HG03045 (cell line): ENCODE data around the gene TNIP1.

Experiments used
- ATAC-seq: cut with Tn5 transposase; IDR thresholded peaks from one replicate; pipeline ENCODE4 v1.9.1; 2021; ENCODE audit warnings: mild to moderate bottlenecking, moderate library complexity; ENCODE audit not compliant: unreplicated experiment

The TNIP1 gene

DNA sequence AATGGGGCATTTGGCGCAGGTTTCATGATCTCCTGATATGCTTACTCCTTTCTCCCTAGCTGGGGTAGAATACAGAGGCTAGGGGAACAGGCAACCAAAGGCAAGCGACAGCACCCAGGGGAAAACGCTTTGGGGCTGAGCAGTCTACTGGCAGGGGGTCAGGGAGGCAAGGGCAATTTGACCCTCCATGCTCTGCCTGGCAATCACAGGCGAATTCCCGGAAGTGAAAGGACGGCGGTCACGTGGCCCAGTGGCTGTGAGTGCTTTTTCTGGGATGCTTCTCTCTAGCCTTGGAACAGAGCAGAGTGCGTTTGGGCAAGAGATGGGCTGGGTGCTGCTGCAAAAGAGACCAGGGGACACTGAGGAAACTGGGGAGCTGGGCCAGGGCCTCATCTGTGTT, 54.7 kb downstream of the TNIP1 start:
- ATAC-seq: no peak

DNA sequence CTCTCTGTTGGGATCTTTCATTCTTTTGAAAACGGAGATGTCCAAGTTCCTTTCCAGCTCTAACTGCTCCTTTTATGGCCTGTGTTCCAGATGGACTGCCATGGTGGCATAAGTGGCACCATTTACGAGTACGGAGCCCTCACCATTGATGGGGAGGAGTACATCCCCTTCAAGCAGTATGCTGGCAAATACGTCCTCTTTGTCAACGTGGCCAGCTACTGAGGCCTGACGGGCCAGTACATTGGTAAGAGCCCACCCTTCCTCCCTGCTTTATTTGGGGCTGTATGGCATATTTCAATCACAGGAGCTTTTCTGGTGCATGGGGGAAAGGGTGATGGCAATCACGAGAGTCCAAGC, 55.6 kb downstream of the TNIP1 start:
- no peak for ATAC-seq

DNA sequence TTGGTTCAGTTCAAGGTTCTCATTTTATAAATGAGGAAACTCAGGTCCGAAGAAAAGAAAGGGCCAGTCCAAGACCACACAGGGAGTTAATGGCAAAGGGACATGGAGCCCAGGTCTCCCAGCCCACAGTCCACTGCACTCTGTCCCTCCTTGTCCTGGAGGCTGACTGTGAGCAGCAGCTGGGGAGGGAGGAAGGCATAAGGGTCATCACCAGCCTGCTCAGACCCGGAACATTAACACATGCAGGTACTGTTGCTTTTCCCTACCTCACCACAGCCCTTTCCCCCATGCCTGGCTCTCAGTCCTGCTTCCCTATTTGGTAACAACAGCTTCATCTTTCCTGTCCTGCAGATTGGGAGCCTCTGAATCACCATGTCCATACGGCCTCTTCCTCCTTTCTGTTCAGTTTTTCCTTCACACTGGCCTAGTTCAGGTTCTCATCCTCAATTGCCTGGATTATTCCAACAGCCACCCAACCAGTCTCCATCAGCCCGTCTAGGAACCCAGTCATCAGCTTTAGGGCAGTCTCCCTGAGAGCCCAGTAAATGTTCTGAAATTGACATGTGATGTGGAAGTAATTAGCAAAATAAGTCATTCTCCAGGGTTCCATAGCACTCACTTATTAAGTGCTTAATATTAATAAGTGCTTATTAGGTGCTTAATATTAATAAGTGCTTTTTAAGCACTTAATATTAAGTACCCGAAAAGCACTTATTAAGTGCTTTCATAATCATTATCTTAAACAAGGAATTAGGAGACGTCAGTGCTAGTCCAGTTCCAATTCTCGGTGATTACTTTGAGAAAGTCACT, 56.2 kb downstream of the TNIP1 start:
- ATAC-seq: no peak

DNA sequence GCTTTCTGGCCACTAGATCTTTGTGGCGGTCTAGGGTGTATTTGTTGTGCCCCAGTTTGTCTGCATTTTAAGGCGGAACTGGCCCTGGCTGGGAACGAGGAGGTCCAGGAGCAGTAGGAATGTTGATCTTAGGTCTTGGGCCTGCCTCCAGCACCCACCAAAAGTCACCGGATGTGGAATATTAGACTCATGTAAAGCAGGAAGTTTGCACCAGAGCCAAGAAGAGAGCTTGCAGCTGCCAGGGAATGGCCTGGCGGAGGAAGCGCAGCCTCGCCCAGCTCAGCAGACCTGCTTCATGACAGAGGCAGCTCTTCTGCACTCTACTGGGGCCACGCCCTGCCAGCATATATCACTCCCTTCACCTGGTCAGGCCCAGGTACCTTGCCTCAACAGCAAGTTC, 57.2 kb downstream of the TNIP1 start:
- ATAC-seq: no peak

- ATAC-seq: no peak
Observed at GRCh38 chr5:151023047-151023615, 57.7 kb downstream of the TNIP1 start.

GRCh38 chr5:151022511-151023018, 58.3 kb downstream of the TNIP1 start:
- ATAC-seq: no peak

DNA sequence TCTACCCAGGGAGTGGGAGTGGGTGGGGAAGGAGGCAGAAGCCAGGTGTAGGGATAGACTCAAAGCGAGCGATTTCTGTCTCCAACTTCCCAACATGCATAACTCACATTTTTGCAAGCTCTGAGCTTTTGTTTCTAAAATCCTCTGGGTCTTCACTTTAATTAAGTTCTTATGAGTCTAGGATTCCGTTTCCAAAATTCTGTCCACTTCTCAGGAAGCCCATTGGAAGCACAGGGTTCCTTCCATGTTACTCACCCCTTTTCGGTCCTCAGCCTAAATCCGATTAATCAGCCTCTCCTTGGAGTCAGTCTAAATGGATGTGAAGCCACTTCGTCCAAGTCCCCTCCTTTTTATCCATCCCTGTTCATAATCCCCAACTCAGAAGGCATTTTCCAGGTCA, 59.1 kb downstream of the TNIP1 start:
- ATAC-seq: no peak

DNA sequence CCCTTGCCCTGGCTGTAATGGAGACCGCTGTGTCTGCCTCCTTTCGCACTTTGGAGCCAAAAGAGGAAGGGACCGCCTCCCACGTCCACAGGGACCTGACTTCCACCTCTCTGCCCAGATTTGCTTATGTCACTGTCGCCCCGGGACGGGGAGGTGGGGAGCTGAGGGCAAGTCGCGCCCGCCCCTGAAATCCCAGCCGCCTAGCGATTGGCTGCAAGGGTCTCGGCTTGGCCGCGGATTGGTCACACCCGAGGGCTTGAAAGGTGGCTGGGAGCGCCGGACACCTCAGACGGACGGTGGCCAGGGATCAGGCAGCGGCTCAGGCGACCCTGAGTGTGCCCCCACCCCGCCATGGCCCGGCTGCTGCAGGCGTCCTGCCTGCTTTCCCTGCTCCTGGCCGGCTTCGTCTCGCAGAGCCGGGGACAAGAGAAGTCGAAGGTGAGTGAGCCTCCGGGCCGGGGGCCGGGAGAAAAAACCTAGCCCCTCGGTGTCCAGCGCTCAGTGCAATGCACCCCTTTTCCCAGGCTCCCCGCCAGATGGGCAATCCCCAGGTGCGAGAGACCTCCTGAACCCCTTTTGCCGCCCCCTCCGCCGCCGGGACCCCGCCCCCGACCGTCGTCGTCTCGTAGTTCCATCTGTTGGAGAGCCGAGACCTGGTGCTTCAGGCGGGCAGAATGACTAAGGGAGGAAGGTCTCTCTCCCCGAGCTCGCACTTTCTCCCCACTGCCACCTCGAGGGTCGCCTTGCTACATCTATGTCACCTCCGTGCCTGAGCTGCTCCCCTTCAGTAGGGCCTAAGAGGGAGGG, 60.3 kb downstream of the TNIP1 start, which contains the start of gene GPX3:
GPX3 (plus strand) TSS at position 288 of the 807 bp plus-strand sequence; CDS start at position 352, 64 bp downstream.
- peak; percentile 71 for ATAC-seq

DNA sequence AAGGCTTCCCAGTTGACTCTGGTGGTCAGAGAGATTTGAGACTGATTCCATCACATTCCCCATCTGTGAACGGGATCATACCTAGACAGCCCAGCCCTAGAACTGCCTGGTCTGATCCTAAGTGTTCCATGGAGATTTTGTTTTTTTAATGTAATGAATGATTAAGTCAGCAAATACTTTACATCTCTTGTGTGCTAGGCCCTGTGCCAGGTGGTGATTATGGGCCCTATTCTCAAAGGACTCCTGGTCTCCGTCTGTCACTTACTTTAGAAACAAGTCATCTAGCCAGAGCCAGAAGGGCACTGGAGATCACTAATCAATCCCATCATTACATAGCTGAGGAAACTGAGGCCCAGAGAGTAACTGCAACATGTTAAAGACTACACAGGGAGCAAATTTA, 61.5 kb downstream of the TNIP1 start:
- no peak for ATAC-seq

- no peak for ATAC-seq
Observed at GRCh38 chr5:151018846-151019245, 62.0 kb downstream of the TNIP1 start.

DNA sequence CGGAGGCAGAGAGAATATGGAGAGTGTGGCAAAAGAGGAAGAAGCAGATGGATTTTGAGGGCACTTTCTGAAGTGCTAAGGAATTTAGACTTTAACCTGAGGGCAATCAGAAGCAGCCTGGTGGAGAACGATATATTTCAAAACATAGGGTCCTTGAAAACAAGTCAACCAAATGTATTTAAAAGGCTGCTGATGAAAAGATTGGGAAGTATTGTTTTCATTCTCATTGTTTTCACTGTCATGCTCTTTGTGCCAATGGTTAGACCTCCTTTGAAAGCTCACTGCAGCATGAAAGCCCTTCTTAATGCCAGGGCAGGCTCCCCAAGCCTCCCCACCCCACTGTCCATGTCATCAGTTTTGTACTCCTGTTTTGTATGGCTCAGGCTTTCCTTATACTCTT, 62.9 kb downstream of the TNIP1 start:
- ATAC-seq: no peak

DNA sequence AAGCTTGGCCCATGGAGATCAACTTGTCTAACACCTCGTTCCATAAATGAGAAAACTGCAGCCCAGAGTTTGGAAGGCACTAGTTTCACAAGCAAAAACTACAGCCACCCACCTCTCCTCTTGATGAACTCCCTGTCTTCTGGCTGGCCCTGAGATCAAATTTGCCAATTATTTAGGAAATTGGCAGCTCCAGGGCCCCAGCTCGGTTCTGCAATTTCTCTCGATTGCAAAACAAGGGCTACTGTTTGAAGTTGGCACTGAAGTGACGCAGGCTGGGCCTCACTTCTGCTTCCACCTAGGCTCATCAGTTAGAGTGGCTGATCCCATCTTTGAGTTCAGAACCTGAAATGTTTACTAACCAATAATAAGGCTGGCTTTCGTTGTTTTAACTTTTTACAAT, 64.1 kb downstream of the TNIP1 start:
- ATAC-seq: no peak

GRCh38 chr5:151015974-151016587, 64.8 kb downstream of the TNIP1 start:
- ATAC-seq: no peak

DNA sequence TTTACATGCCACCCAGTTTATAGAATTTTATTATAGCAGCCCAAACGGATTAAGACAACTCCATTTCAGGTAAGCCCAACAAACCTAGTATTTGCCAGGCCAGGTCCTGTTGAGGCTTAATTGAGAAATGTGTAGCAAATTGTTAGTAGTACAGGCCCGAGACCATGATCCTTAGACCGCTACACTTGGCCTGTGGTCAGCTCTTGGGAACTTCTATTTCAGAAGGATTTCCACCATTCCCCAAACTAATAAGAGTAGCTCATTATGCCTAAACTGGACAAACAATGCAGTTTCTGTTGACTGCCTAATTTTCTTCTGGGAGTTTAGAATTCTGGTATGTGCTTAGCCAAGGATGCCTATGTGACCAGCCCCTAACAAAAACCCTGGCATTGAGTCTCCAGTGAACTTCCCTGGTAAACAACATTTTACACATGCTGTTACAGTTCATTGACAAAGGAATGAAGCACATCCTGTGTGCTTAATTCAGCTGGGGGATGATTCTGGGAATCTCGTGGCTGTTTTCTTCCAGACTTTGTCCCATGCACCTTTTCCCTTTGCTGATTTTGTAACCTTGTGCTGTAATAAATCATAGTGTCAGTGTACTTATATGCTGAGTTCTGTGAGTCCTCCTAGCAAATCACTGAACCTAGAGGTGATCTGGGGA, 66.0 kb downstream of the TNIP1 start:
- ATAC-seq: no peak

GRCh38 chr5:151012862-151013261, 68.0 kb downstream of the TNIP1 start:
- ATAC-seq: no peak

DNA sequence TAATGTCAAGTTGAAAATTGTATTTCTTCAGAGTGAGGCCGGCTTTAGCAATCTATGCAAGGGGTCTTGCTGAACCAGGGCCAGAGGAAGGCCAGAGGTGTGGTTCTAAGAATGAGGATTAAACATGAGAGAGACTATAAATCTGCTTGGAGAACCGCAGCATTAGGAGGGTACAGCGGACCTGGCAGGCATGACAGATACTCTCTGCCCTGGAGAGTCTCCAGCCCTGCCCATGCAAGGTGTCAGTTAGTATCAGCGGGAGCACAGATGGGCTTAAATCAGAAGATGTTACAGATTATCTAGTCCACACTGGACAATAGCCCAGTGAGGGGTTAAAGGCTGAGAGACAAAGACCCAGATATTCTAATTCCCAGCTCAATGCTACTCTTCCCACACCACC, 71.9 kb downstream of the TNIP1 start:
- ATAC-seq: no peak

DNA sequence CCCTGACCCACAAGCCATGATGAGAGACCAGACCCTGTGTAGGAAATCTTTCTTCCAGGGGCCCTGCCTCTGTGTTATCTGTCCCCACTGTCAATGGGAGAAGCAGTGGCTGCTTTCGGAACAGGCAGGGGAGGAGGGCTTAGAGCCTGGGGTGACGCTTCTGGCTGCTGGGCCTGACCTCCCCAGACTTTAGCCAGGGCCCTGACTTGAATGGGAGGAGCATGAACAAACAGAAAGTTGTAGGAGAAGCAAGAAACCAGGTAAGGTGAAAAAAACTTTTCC, 72.7 kb downstream of the TNIP1 start:
- ATAC-seq: no peak

- ATAC-seq: no peak
Observed at GRCh38 chr5:151007430-151008209, 73.2 kb downstream of the TNIP1 start.

GRCh38 chr5:151006704-151007334, 74.0 kb downstream of the TNIP1 start:
- no peak for ATAC-seq
